Stimulated activated CD8-positive, alpha-beta memory T cell treated with anti-CD3 and anti-CD28 coated beads, Interleukin-2, amount 100 ng/mL, for 48 hours (primary cell): ENCODE results near the gene GGCX.
"Not testable (repeated sequence)": the region's sequence is repeated elsewhere in the genome, so short reads cannot be mapped to it uniquely, and the experiment has no call there.

Experiments used
- DNase-seq, 2 donors: peaks; one replicate each; pipeline ENCODE4 v3.0.0-alpha.2; 2020; ENCODE audit warnings: low read depth in 2 of 2

Gene GGCX

DNA sequence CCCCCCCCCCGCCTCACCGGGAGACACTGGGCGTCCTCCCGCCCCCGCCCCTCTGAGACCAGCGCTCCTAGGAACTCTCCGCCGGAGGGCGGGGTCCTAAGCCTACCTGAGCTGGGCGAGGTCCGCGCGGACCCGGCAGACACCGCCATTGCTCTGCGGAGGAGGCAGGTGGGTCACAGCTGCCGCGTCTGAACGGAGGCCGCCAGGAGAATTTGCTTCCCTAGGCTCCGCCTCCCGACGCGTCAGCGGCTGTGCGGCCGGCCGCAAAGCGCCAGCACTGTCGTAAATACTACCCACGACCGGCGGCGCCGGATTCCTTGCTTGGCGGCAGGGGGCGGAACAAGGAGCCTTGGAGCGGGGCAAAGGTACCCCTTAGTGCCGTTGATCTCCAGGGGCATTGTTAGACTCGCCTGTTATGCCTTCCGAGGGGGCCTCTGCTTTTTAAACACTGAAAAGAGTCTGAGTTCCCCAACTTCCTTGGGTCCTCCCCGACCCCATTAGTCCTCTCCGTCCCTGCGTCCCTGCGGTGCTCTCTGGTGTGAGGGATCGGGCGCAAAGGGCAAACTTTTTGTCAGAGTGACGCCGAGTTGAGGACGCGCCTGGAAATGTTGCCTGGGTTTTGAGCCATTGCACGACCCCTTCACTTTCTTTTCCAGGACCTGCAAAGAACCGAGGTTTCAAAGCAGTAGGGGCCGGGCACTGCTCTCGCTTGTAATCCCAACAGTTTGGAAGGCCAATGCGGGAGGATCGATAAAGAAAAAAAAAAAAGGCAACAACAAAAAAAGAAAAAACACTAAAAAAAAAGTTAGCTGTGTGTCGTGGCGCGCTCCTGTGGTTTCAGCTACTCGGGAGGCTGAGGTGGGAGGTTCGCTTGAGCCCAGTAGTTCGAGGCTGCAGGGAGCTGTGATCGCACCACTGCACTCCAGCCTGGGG lies at the start of gene GGCX:
Gene GGCX, minus strand, starts transcription at position 214 of the 933 bp plus-strand sequence. Its CDS starts 65 bp downstream, at position 149.
- peak; percentile 92 to 94 for DNase-seq

DNA sequence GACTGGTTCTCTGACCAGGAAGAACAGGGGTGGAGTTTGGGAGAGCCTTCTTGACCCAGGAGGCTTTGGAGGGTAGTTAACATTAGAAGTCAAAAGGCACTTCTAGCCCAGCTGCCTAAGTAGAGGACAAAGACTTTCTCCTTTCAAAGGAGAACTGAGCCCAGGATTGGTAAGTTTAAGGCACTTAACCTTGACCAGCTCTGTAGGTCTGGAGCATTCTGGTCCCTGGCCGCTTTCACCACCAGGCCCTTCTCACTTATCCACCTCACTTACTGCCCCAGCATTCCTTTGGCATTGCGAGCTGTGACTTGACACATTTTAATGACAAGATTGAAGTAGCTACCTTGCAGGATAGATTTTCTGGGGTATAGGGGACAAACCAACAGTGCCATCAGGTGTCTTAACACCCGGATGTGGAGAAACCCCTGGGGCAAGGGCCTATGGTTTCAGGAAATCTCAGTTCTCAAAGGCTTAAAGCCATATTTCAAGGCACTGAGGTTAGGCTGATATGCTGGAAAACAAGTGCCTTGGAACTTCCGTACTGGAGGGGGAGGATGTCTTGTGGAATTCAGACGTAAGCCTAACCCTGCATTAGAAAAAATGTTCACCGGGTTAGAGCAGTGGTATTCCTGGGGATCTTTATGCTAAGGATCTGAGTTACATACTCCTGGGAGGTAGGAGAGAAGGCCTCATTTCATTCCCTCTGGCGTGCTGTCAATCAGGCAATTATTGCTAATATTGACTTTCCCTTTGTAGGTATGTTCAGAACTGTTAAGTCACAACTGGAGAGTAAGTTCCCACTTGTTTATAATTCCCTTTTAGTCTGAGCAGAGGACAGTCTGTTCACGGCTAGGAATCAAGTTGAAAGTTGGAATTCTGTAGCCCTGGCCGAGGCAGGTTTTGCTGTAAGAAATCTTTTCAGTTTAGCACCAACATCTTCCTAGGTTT lies 46.2 kb upstream of the GGCX start:
- no peak for DNase-seq

DNA sequence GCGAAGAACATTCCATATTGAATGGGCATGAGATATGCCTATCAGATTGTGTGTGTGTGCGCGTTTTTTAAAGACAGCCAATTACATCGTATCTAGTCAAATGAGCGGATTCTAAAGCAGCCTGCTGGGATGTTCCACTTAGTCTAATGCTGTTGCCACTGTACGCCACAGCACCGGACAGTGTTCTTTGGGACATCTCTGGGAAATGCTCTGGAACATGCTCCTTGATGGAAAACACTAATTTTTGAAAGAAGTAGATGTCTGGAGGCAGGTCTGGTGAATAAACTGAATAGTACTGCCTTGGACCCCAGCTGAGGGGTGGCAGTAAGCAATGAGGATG lies 44.8 kb upstream of the GGCX start:
- DNase-seq: no peak

DNA sequence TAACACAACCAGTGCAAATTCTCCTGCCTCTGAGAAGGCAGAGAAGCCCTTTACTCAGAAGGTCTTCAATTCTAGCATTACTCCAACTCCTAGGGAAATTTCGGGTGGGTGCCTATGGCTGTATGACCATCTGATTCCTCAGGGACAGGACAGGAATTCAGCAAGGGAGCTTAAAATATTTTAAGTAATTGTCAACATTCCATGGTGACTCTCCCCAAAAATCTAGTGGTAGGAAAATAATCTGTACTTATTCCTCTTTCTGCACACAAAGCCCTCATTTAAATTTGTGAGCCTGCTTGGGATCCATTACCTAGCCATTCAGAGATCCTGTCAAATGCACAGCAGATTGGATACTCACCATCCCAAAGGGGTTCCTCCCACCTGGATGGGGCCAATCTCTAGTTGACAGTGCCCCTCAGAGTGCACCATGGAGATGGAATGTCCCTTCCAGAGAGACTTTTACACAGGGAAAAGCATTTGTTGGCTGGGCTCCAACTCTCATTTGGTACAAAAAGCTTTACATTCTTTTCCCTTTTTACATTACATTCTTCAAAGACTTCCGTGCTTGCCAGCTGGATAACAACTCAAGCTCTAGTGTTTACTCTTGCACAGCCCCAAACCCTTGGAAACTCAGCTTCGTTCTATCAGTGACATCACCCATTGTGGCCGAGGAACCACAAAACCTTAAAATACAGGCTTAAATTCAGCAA lies 44.3 kb upstream of the GGCX start:
- no peak for DNase-seq

DNA sequence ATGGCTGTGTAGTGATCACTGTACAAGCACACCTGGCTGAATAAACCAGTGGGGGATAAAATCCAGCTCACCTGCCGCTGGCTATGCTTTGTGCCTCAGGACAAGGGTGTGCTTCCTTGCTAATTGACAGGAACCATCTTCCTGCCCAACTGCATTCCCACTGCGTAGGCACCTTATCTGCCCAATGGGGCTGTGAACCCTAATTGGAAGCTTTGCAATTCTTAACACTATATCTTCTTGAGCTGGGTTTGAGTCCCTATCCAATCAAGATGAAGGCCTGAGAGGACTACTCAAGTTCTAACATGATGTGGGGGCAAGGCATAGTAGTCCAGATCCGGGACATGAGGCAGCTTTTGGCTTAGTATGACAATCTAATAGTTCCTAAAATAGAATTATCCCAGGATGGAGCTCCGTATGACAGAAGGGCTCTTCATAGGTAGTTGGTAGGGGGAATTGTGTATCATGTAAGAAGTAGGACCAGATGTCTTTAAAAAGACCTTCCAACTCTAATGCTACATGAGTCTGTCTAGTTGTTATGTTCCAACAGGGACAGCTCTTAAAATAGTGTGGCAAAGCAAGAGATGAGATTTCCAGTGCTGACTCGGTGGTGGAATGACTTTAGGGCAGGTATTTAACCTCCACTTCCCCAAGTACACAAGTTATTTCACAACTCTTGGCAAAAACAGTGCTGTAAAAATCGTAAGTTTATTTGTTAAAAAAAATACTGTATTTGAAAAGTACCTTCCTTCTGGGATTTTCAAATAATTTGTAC lies 43.5 kb upstream of the GGCX start:
- no peak for DNase-seq

DNA sequence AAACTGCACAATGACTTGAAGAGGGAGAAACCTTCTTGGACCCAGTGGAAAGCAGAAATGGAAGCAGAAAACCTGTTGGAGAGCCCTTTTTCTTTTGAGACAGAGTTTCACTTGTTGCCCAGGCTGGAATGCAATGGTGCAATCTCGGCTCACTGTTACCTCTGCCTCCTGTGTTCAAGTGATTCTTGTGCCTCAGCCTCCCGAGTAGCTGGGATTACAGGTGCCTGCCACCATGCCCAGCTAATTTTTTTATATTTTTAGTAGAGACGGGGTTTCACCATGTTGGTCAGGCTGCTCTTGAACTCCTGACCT lies 42.8 kb upstream of the GGCX start:
- not testable (repeated sequence) for DNase-seq

DNA sequence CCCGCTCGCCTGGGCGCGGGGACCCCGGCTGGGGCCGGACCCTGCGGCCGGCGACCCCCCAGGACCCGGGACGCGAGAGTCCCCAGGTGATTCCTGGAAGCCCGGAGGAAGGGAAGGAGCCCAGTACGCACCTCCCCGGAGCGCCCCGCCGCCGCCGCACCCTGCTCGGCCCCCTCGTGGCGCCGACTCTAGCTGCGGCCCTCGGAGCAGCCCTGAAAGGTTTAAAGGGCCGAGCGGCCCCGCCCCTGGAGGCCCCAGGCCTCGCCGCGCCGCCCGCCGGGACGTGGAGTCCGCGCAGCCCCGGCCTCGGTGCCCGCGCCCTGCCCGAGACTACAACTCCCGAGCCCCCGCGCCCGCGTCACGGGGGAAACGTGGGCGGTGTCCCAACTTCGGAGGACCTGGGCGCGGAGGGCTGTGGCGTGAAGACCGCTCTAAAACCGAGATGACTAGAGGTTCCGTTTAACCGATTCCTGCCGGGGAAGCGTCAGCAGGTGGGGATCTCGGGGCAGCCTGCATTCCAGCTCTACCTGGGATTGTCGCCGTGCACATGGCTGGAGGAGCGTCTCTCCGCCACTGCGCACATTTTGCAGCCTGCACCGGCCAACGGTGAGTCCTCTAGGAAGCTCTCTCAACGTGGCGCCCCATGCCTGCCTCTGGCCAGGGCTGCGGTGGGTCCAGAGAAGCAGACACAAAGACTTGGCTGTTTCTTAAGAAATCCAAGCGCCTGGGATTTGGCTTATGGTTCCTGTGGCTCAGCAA lies 41.4 kb upstream of the GGCX start, which contains the start of gene TMEM150A:
Gene TMEM150A, minus strand, starts transcription at position 223 of the 759 bp plus-strand sequence. CDS start 750 bp downstream, outside the sequence.
- peak; percentile 85 to 86 for DNase-seq

DNA sequence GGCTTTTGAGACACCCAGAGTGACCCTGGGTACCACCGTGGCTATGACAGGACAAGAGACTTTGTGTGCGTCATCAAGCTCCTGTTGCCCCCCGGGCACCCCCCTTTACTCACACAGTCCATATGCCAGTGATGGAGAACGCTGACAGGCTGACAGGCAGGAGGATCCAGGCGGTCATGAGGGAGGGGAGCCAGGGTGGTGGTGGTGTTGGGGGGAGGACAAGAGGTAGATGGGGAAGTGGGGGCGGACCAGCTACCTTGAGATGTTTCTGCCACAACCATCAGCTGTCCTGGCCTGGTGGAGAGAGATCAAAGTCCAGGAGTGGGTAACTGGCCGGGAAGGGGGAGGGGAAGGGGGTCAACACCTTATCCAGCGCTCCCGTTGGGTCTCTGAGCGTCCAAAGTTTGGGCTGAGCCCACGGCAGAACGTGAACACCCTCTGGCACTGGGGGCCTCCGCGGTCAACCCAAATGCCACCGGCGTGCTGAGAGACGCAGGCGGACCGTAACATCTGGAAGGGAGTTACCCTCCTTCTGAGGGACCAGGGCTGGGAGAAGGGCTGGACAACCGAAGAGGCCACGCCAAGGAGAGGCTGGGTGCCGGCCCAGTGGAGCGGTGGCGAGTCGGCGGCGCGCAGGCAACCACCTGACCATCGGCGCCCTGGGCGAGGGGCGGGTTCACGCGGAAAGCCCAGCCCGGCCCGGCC lies 40.6 kb upstream of the GGCX start:
- no peak for DNase-seq

DNA sequence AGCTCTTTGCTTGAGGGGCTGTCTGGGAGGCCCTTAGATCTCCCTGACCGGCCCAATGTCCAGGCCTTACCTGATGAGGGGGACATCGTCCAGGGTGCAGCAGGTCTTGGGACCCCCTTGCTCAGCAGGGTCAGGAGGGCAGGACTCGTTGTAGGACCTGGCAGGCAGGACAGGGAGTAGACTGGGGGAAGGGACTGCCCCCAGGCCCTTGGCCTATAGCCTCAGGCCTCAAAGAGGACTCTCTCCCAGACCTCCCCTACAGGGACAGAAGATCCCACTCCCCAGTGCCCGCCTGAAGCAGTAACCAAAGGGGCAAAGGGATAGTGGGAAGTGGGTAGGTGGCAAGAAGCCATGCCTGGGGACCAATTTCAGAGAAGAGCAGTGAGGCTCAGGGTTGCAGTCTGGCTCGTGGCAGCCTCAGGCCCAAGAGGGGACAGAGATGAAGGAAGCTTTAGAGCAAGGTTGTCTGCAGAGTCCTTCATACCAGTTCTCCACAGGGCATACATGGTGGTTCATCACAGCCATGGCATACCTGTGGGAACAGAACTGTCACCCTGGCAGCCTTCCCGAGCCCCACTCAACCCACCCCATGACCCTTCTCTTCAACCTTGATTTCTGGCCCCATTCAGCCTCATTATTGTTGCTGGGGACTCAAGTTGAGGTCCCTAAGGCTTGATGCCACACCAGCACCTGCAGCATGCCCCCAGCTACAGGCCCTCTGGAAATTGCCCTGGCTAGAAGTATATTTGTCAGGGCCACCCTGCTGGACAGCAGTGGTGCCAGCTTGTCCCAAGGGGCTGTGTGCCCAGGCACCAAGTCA lies 39.9 kb upstream of the GGCX start:
- DNase-seq: no peak

DNA sequence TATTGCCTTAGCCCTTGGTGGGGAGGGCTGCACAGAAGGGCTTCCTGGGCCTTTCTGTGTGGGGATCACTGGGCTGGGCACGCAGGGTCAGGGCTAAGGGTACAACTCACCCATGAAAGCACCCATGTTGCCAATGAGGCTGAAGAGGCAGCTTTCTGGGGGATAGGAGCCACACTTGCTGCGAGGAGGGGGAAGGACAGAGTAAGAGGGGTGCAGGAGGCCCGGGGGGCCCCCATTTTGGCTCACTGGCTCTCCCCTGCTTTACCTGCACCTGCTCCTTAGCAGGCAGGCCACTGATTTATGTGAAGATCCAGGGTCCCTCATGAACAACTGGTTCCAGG lies 38.9 kb upstream of the GGCX start:
- DNase-seq: no peak

DNA sequence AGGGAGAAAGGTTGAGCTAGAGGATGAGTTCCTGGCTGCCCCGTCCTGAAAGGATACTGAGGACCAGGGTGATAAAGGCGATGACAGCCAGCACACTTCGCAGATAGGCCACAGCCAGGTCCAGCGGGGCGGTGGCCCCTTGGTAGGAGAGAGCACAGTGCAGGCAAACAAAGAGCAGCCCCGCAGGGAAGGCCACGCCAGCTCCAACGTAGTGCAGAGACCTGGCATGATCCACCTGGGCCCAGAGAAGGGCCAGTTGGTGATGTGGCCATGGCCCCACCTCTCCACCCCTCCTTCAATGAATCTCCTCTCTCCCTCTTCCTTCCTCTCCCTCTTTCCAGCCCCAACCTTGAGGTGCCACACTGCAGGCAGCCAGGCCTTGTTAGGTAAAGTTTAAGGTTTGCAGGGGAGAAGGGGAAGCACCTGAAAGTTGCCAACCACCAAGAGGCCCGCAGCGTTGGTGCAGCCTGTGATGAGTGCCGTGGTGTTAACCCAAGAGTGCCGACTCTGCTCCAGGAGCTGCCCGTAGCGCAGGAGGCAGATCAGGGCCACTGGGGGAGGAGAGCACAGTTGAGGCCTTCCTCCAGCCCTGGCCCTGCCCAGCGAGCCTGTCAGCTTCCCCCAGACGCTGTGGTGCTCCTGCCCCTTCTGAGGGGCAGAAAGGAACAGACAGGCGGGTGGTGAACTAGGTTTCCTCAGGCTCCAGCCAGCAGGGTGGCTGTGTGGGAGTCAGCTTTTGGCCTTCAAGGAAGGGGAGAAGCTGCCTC lies 38.4 kb upstream of the GGCX start:
- no peak for DNase-seq

DNA sequence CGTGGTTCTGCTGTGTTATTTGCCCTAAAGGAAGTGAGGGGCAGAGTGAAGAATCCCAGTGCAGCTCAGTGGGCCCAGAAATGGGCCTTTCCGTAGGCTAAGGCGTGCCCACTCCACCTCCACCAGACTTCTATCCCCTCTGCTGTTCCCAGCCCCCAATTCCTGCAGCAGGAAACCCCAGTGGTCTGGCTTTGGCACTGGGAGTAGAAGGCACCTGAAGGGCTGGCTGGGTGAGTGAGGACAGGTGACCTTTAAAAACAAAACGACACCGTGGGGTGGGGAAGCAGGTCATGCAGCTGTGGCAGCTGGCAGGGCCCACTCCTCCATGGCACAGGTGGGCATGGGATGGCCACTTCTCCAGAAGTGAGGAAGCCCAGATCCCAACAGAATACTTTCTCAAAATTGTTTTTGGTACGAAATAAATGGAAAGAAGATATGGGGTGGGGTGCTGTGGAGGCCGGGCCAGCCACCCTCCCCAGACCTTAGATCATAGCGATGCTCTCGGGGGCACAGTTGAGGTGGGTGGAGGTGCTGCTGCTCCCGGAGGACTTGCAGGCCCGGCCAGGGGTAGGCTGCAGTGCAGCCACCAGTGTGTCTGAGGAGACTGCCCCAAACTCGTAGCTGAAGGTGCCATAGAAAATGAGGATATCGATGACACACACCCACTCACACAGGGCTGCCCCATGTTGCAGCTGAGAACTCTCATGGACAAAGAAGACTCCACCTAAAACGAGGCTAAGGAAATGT lies 37.5 kb upstream of the GGCX start:
- DNase-seq: no peak

DNA sequence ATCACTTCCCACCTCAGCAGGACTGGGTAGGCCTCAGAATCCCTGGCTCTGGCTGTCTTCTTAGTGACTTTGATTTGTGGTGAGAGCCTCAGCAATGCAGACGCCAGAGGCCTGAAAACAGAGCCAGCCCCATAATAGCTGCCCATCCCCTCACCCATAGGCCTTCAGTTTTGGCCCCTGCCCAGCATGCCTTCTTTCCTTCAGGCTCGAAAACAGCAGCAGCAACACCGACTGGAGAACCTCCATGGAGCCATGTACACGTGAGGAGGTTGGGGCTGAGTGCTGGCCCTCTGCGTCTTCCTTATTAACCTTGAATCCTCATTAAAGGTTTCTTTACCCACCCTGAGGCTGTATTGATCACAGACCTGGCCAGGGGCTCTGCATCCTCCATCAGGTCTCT lies 35.9 kb upstream of the GGCX start:
- no peak for DNase-seq

DNA sequence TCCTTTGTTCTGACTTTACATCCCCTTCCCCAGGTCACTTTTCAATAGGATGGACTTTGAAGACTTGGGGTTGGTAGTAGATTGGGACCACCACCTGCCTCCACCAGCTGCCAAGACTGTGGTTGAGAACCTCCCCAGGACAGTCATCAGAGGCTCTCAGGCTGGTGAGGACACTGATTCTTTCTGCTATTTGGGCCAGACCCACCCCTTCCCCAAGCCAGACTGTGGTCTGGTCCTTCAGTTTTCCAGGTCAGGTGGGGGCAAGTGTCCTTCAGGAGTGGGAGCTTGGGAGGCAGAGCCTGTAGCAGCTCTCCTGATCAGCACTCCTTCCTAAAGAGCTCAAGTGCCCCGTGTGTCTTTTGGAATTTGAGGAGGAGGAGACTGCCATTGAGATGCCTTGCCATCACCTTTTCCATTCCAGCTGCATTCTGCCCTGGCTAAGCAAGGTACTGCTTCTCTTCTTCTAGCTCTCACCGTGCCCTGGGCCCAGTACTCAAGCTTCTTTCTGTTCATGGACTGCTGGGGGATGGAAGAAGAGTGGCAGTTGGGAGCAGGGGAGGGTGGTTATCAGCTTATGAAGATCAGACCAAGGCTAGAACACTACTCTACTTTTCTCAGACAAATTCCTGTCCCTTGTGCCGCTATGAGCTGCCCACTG lies 35.3 kb upstream of the GGCX start:
- DNase-seq: no peak

DNA sequence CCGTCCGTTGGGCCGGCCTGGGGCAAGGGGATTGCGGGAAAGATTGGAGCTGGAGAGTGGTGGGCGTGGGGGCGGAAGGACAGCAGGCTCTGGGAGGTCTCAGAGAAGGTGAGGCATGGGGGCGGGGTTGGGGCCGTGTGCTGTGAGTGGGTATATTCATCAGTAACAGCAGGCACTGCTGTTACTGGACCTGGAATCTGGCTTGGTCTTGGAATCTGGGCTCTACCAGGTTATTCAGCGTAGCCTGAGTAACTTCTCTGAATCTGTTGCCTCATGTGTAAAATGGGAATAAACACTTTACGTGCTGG lies 34.7 kb upstream of the GGCX start:
- DNase-seq: no peak

DNA sequence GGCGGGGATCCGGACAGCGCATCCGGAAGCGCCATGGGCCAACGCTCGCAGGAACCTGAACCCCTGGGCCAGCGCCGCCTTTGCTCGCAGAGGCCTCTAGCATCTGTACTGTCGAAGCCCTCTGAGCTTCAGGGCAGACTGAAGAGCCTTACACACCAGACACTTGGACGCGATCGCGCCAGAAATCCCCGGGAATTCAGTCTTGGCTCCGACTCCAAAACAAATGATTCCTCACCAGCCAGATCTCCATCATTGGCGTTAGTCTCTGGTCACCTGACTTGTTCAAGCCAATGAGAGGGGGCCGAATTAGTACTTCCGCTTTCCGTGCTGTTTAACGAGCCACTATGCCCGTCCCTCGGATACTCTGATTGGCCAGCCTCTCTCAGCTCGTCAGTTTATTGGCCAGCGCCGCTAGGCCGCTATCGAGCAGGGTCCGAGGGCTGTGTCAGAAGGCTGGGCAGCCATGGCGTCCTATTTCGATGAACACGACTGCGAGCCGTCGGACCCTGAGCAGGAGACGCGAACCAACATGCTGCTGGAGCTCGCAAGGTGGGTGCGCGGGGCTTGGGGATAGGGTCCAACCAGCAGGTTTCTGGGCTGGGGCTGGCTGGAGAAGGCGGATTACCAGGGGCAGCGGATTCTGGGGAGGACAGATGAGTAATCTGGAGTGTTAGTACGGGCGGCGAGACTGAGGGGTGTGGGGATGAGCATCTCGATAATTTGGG lies 34.2 kb upstream of the GGCX start, which contains the start of gene RNF181:
Gene RNF181, plus strand, starts transcription at position 445 of the 725 bp plus-strand sequence. Its CDS starts 19 bp downstream, at position 464.
- DNase-seq: peak; percentile 79 to 82
